ENCODE results near the gene CAMTA1.

DNA sequence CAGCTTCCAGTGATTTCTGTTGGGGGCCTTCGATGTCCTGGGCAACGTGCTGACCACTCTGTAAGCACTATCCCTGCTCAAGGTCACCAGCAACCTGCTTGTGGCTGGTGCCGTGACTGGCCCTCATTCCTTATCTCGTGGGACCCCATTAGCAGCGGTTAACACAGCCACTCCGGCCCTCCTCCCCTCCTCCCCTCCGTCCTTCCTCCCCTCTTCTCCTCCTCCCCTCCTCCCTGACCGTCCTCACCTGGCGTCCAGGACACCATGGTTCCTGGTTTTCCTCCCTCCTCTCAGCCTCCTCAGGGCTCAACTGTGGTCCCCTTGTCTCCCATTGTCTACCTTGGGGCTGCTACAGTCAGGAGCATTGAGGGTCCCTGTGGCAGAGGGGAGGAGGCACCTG is 157.7 kb downstream of the CAMTA1 start:
- no peak for TF ChIP-seq CTCF (IDR thresholded peaks at IDR 0.05; ENCODE audit: borderline replicate concordance, extremely low read depth, low read length, poor library complexity, severe bottlenecking)
- no peak for TF ChIP-seq EZH2 (IDR thresholded peaks at IDR 0.05; ENCODE audit: borderline replicate concordance, low read depth, low read length, severe bottlenecking)

Data from DND-41 (cell line).